GM10847 (cell line): ENCODE results near the gene CCT3.

Source experiments
- POLR2A ChIP-seq: IDR thresholded peaks from 2 replicates; pipeline ENCODE4 v1.6.1; 2011; ENCODE audit not compliant: insufficient read length; ENCODE audit errors: extremely low read depth

The CCT3 gene

GRCh38 chr1:156338180-156338976 is at the start of gene CCT3, which contains the start of gene TSACC:
CCT3 (minus strand) TSS chr1:156338292; CDS start chr1:156338184, 108 bp downstream.
TSACC (plus strand) TSS chr1:156338526; CDS start chr1:156339758, 1,232 bp downstream.
- TF ChIP-seq POLR2A, result peak; percentile 76

- TF ChIP-seq POLR2A, result no peak
Measured at GRCh38 chr1:156387870-156388173, 49.7 kb upstream of the CCT3 start.

GRCh38 chr1:156386949-156387869 is 49.1 kb upstream of the CCT3 start:
- TF ChIP-seq POLR2A, result no peak

- TF ChIP-seq POLR2A, result no peak
Measured at GRCh38 chr1:156386134-156386901, 48.2 kb upstream of the CCT3 start.

- TF ChIP-seq POLR2A, result no peak
Measured at GRCh38 chr1:156385534-156386031, 47.5 kb upstream of the CCT3 start.

- TF ChIP-seq POLR2A, result no peak
Measured at GRCh38 chr1:156384658-156385057, 46.6 kb upstream of the CCT3 start.

- TF ChIP-seq POLR2A, result no peak
Measured at GRCh38 chr1:156384007-156384406, 45.9 kb upstream of the CCT3 start.

- TF ChIP-seq POLR2A, result no peak
Measured at GRCh38 chr1:156383023-156383422, 44.9 kb upstream of the CCT3 start.

- no peak for TF ChIP-seq POLR2A
Measured at GRCh38 chr1:156382561-156382960, 44.5 kb upstream of the CCT3 start.

GRCh38 chr1:156379420-156380165 is 41.5 kb upstream of the CCT3 start:
- TF ChIP-seq POLR2A, result no peak

GRCh38 chr1:156378557-156378956 is 40.5 kb upstream of the CCT3 start:
- TF ChIP-seq POLR2A, result no peak

GRCh38 chr1:156376958-156377919 is 39.1 kb upstream of the CCT3 start:
- no peak for TF ChIP-seq POLR2A

- no peak for TF ChIP-seq POLR2A
Measured at GRCh38 chr1:156376146-156376545, 38.1 kb upstream of the CCT3 start.
